Activated B cell treated with CpG ODN at 0.5 μM for 24 hours (primary cell): ENCODE measurements around the gene ZYX. TPM values are rescaled to one million over a fixed set of nuclear protein-coding genes. Genes with fewer than 3 reads are reported as not detected.
"Not testable (repeated sequence)": the region's sequence is repeated elsewhere in the genome, so short reads cannot be mapped to it uniquely, and the experiment has no call there.

Experiments used
- ATAC-seq: fragments of 200-7000 bp; cut with Tn5 transposase; one replicate; pipeline ENCODE4 v1.10.0; 2021; ENCODE audit warnings: low read depth, mild to moderate bottlenecking, moderate library complexity
- CTCF ChIA-PET: fragments of 350-600 bp; sonication (Branson Sonifier 250); formaldehyde crosslinking; loops from one replicate; lab custom pipeline; 2021; ENCODE audit warnings: antibody characterized with exemption; lab: Charles Lee
- POLR2A ChIA-PET: fragments of 350-600 bp; sonication (Branson Sonifier 250); formaldehyde crosslinking; loops from one replicate; lab custom pipeline; 2021; ENCODE audit warnings: antibody characterized with exemption; lab: Charles Lee
- DNase-seq: peaks from one replicate; pipeline ENCODE4 v3.0.0; 2022
- H3K27ac Mint-ChIP-seq: one replicate; pipeline ENCODE4 v1.8.0; 2020; ENCODE audit warnings: mixed read lengths
- H3K27me3 Mint-ChIP-seq: one replicate; pipeline ENCODE4 v1.8.0; 2021; ENCODE audit warnings: mixed read lengths
- H3K36me3 Mint-ChIP-seq: one replicate; pipeline ENCODE4 v1.8.0; 2021; ENCODE audit warnings: low read depth, mixed read lengths
- H3K4me1 Mint-ChIP-seq: one replicate; pipeline ENCODE4 v1.8.0; 2021; ENCODE audit warnings: mixed read lengths
- H3K4me3 Mint-ChIP-seq: one replicate; pipeline ENCODE4 v1.8.0; 2020; ENCODE audit warnings: mild to moderate bottlenecking, mixed read lengths
- H3K9me3 Mint-ChIP-seq: one replicate; pipeline ENCODE4 v1.8.0; 2020; ENCODE audit warnings: mixed read lengths
- CTCF ChIP-seq: fragments of 200-600 bp; IDR thresholded peaks from one replicate; pipeline ENCODE4 v1.8.0; 2022; ENCODE audit warnings: antibody characterized with exemption, mild to moderate bottlenecking
- intact Hi-C: fragments of 100-400 bp; cut with micrococcal nuclease; formaldehyde crosslinking; loops from one replicate; pipeline ENCODE4 v1.15.1; 2024
- total RNA-seq: library from RNA; stranded (reverse); gene quantifications from 2 replicates; pipeline ENCODE4 v1.2.3, GENCODE V29; 2022

The ZYX gene
- total RNA-seq, 1 donor from 2014 or later: 101 TPM

DNA sequence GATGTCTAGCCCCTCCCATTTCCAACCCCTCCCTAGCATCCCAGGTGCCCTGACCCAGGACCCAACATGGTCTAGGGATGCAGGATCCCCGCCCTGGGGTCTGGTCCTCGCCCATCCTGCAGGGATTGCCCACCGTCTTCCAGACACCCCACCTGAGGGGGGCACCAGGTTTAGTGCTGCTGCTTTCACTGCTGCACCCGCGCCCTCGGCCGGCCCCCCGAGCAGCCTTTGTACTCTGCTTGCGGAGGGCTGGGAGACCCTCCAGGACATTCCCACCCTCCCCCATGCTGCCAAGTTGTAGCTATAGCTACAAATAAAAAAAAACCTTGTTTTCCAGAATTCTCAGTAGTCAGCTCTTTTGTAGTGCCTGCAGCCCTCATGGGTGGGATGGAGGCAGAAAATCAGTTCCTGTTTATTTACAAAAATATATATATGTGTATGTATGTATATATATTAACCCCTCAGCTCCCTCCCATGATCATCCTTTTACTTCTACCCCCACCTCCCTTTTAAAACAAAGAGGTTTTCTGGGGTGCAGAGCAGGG, 9.7 kb downstream of the ZYX start:
- DNase-seq: no peak
- H3K9me3 Mint-ChIP-seq: no peaks in the 10 kb centered on the region
- ChIA-PET POLR2A (no interaction called here), CTCF (no interaction called here)
- intact Hi-C loops: no loop called here
- ATAC-seq: no peak
- H3K4me3 Mint-ChIP-seq: no peak overlapping the region
- H3K36me3 Mint-ChIP-seq: peaks cover 44% of the 10 kb centered on the region
- no peak for TF ChIP-seq CTCF
- H3K27ac Mint-ChIP-seq: no peak overlapping the region
- no peaks in the 10 kb centered on the region for H3K27me3 Mint-ChIP-seq
- no peaks in the 10 kb centered on the region for H3K4me1 Mint-ChIP-seq

DNA sequence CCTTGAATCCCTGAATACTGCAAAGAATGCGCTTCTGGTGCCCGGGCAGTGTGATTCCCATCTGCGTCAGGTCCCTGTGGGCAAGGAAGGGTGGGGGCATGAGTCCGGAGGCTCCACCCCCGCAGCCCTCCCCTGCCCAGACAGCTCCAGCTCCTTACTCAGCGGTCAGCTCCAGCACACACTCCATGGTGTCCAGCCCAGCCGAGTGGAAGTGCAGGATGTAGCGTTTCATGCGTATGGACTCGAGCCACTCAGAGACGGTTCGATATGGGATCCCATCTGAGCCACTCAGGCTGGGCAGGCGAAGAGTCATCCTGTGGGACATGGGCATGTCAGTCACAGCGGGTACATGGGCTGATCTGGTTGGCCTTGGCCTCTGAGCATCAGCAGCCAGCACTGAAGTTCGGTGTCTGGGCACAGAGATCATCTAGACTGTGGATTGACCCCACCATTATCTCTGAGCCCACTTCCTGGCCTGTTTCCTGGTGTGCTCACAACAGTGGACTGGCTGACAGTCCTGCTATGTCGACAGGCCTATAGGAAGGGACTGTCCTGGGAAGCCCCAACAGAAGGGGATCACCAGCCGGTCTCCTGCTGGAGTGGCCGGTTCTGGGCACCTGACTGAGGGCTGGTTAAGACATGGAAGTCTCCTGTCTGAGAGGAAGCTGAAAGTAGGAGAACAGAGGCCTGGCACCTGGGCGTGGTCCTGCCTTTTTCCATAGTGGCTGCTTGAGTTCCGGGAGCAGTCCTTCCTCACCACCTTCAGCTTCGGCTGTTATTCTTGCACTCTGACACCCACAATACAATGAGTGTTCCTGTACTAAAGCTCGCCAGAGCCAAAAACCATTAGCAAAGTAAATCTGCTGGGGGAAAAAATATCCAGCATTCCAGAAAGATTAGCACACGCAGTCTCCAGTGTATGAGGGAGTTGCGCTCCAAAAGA, 10.6 kb downstream of the ZYX start:
- H3K27me3 Mint-ChIP-seq: no peaks in the 10 kb centered on the region
- POLR2A ChIA-PET: interaction anchor here (0.7 to 1.4 kb wide), 2 partner anchors 10 to 12 kb away, joined by 3 to 4 read pairs; no protein-coding TSS in a partner anchor
- peaks cover 44% of the 10 kb centered on the region for H3K36me3 Mint-ChIP-seq
- DNase-seq (no peak), ATAC-seq (no peak)
- no peak overlapping the region for H3K4me3 Mint-ChIP-seq
- no peak overlapping the region for H3K27ac Mint-ChIP-seq
- no peak for TF ChIP-seq CTCF
- intact Hi-C loops: no loop called here
- no peaks in the 10 kb centered on the region for H3K4me1 Mint-ChIP-seq
- CTCF ChIA-PET: no interaction called here
- H3K9me3 Mint-ChIP-seq: no peaks in the 10 kb centered on the region

GRCh38 chr7:143392427-143392826, 11.3 kb downstream of the ZYX start:
- H3K27me3 Mint-ChIP-seq, ATAC-seq, H3K27ac Mint-ChIP-seq, intact Hi-C loops, H3K4me3 Mint-ChIP-seq, H3K9me3 Mint-ChIP-seq, DNase-seq, H3K4me1 Mint-ChIP-seq, CTCF ChIA-PET: not testable (repeated sequence)
- peaks cover 44% of the 10 kb centered on the region for H3K36me3 Mint-ChIP-seq
- POLR2A ChIA-PET: interaction anchor here (0.7 to 1.4 kb wide), 2 partner anchors 11 to 12 kb away, joined by 3 to 4 read pairs; no protein-coding TSS in a partner anchor

DNA sequence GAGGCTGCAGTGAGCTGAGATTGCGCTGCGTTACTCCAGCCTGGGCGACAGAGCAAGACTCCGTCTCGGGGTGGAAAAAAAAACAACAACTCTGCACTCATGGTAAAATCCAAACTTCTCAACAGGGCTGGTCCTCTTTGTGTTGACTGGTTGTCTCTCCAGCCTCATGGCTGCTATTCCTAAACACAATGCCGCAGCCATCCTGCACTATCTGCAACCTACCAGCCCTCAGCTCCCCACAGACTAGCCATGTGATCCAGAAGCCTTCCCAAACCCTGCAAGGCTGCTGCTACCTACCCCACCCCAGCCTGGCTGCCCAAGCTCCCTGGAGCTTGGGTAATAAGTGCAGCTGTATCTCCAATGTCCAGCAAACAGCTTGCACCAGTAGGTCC, 11.7 kb downstream of the ZYX start:
- Mint-ChIP-seq H3K36me3 (peaks cover 41% of the 10 kb centered on the region), H3K27me3 (no peaks in the 10 kb centered on the region)

More for the DNA sequence above, 11.7 kb downstream of the ZYX start:
- DNase-seq: no peak
- ChIA-PET CTCF (no interaction called here), POLR2A (interaction anchor here (1.4 kb wide), 1 partner anchor 11 kb away, joined by 3 read pairs; no protein-coding TSS in a partner anchor)
- no peak for ATAC-seq
- H3K9me3 Mint-ChIP-seq: no peaks in the 10 kb centered on the region
- no peaks in the 10 kb centered on the region for H3K4me1 Mint-ChIP-seq
- no peak overlapping the region for H3K4me3 Mint-ChIP-seq
- no peak overlapping the region for H3K27ac Mint-ChIP-seq
- TF ChIP-seq CTCF: no peak
- intact Hi-C loops: no loop called here
